ENCODE measurements around the gene MEF2C.

The MEF2C gene

GRCh38 chr5:88716101-88716500 lies 166.9 kb downstream of the MEF2C start:
- no peak for DNase-seq (ENCODE audit: low read depth in 2 of 2)

- DNase-seq (ENCODE audit: low read depth in 2 of 2): no peak
Measured at GRCh38 chr5:88715503-88715902, 167.5 kb downstream of the MEF2C start.

GRCh38 chr5:88713818-88714217 lies 169.2 kb downstream of the MEF2C start:
- no peak for DNase-seq (ENCODE audit: low read depth in 2 of 2)

GRCh38 chr5:88708682-88709398 lies 174.1 kb downstream of the MEF2C start:
- no peak for DNase-seq (ENCODE audit: low read depth in 2 of 2)

DNA sequence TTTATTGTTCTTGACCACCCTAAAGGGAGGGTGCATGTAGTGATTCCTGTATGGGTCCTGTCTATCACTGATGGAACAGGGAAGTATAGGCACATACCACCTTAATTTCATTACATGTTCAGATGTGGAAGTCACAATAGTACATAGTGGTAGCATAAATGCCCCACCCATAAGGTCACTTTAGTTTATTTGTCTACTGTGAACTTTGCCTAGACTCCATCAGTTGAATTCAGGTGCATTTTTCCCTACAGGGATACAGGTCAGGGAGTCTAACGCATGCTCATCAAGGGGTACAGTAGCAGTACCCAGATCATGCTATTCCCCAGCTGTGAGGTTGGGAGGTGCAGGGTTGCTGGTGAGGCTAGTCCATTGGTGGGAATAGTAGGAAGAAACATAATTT lies 175.0 kb downstream of the MEF2C start:
- DNase-seq (ENCODE audit: low read depth in 2 of 2): no peak

DNA sequence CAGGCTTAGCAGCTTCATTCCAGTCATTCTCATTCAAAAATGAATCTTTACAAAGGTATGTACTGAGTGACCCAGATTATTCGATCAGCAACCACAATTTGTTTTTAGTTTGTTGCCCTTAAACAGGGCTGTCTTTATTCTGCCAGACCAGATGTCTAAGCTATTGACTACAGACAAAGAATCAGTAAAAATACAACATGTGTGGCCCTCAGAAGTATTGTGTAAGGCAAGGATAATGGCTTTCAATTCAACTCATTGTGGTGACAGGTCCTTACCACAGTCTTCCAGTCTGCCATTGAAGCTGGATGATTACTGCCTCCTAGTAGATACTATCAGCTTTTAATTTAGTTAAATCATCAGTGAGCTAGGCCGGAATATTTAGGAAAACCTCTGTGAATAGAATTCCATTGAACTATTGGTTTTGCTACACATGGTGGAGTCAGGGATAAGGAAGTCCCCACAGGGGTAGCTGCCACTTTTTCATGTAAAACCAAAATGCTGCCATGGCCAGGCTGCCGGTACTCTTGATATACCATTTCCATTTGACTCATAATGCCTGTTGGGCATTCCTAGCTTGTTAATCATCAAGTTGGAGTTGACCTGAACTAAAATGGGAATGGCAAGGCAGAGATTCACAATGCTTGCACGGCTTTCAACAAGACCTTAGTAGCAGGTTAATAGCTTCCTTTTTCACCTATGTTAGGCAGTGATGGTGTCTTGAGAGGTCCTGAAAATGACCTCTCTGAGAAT lies 175.6 kb downstream of the MEF2C start:
- no peak for DNase-seq (ENCODE audit: low read depth in 2 of 2)

DNA sequence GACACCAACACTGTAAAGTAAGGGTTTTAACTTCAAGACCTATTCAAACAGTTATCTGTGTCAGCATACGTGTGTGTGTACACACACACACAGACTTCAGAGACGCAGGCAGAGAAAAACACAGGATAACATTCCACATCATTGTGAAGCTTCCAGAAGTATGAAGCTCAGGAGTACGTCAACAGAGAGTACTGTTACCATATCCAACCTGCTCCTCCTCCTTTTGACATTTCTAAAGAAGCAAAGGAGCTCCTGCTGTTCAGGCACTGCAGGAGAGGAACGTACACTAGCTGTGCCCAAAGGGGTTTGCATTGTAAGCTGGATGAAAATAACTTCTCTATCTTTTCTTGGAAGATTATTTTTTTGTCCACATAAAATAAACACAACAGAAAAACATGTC lies 180.7 kb downstream of the MEF2C start:
- DNase-seq (ENCODE audit: low read depth in 2 of 2): no peak

- no peak for DNase-seq (ENCODE audit: low read depth in 2 of 2)
Measured at GRCh38 chr5:88700121-88700520, 182.9 kb downstream of the MEF2C start.

DNA sequence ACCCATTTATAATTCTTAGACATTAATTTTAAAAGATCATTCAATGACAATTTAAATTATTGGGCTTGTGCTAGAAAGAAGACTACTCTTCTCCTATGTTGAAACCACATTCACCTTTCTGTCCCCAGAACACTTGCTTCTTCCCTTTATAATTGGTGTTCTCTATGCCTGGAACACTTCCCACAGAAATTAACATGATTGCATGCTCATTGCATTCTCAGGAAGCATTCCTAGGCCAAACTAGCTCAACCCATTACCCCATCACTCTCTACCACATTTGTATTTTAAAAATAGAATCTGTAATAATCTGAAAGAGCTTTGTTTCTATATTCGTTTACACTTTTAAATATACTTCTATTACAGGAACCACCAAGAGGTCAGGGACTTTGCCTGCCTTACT lies 184.7 kb downstream of the MEF2C start:
- DNase-seq (ENCODE audit: low read depth in 2 of 2): no peak

DNA sequence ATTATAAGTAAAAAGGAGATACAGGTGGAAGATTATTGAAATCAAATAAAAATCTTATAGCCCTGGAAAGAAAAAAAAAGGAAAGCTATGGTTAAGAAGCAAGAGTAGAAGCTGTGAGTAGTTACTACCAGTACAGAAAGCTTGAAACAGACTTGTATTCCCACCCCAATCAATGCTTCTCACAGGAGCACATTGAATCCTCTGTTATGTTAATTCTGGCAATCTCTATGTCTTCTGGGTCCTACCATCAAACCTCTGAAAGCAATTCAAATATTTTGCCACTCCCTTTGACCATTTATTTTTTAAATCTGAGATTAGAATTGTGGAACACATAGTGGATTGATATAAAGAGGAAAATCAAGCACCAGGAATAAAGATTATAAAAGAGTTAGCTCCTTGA lies 186.5 kb downstream of the MEF2C start:
- DNase-seq (ENCODE audit: low read depth in 2 of 2): no peak

GRCh38 chr5:88695931-88696330 lies 187.1 kb downstream of the MEF2C start:
- DNase-seq (ENCODE audit: low read depth in 2 of 2): no peak

DNA sequence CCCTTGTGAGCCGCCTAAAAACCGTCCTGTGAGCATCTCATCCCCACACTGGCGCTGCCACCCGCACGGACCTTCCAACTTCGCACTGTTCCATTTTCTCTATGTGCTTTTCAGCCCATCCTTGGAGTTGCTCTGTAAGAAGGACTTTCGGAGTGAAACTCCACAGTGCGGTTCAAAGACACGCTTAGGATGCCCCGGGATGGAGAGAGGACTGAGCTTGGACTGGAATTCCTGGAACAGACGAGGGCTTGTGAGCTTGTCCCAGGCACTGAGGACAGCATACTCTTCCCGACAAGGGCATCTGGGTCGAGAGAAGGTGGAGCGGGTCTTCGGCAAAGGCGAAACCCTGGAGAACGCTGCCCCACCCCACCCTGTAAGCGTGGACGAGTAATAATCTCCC lies 187.8 kb downstream of the MEF2C start:
- no peak for DNase-seq (ENCODE audit: low read depth in 2 of 2)

- no peak for DNase-seq (ENCODE audit: low read depth in 2 of 2)
Measured at GRCh38 chr5:88694023-88694679, 188.8 kb downstream of the MEF2C start.

DNA sequence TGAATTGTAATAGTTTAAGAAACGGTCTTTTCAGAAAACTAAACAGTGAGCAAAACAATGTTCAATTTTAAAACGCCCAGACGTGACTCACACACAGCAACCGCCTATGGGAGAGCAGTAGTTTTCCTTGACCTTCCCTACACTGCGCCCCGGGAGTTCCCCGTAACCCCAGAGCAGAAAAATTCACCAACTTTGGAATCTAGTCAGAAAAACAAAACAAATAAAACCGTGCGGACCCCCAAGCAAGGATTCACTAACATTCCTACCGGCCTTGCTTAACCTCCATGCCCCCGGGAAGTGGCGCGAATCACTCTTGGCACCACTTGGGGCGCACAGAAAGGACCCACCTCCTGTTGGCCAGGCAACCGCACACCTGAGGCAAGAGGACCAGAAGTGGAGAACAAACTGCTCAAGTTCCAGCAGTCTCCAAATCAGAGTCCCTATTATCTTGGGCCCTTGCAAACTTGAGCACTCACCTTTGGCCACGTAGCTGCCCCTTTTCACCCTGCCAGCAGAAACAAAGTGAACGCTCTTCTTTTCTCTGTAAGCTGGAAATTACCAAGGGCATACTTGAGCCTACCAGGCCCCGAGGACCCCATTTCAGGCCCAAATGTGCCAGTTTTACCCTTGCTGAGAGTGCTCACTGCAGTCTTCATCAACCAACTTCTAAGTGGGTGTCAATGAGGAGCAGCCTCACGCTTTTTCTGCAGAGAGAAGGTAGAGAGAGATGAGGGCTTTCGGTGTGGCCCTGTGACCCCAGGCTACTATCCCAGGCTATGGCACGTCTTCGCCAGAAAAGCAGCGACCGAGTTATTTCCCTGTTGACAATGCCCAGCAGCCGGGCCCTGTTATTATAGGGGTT lies 189.7 kb downstream of the MEF2C start:
- no peak for DNase-seq (ENCODE audit: low read depth in 2 of 2)

DNA sequence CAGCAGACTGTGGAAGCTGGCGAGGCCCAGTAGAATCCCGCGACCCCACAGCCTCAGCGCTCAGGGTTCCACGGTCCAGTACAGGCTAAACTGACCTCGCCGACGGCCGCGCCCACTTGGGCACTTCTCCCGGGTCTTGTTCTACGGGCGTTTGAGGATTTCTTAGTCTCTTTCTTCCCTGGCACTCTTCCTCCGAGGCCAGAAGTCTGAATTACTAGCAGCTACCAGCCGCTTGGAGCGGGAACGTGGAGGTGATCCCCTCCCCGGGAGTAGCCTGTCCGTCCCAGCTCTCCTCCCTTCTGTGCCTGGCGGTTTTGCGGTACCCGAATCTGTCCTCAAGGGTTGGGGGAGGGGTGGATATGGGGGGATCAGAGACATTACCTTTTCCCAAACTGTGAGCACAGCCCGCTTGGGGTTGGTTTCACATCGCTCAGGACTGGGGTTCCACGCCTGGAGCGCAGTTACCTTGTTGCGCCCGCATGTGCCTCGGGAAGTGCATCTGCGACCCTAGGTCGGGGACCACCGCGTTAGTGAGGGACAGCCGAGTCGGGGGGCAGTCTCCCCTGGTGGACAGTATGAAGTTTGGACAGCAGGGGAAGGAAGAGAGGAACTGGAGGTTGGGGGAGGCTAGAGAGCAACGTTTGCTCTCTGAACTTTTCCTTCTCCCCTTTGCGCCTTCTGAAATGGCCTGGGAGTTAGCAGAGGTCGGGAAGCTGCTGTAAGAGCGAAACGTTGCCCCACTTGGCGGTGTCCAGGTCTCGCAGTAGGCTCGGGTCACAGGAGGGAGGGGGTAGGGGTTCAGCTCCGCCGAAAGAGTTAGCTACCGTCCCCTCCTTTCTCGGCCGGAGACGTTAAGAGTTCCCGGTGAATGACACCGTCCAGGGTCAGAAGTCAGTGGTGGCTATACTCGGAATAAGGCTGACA lies 190.8 kb downstream of the MEF2C start:
- no peak for DNase-seq (ENCODE audit: low read depth in 2 of 2)

DNA sequence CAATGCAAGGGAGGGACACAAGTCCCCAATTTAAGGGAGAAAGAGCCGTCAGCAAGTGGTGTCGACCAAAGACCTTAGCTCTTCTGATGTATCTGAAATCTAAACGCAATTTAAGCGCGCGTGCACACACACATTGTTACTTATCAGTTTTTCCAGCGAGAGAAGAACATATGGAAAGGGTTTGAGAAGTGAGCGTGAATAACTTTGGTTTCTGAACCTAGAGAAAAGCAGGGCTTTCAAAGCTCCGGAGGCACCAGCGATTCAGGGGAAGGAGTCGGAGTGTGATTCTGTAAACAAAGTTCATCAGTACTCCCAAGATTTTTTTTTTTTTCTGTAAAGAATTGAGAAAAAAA lies 191.8 kb downstream of the MEF2C start:
- no peak for DNase-seq (ENCODE audit: low read depth in 2 of 2)

GRCh38 chr5:88690409-88691229 lies 192.4 kb downstream of the MEF2C start:
- DNase-seq (ENCODE audit: low read depth in 2 of 2): peak; percentile 37 to 50

- DNase-seq (ENCODE audit: low read depth in 2 of 2): no peak
Measured at GRCh38 chr5:88689668-88690408, 193.1 kb downstream of the MEF2C start.

- DNase-seq (ENCODE audit: low read depth in 2 of 2): no peak
Measured at GRCh38 chr5:88688984-88689667, 193.9 kb downstream of the MEF2C start.
